ENCODE measurements around the gene DOCK8.
"Not testable (repeated sequence)": the region's sequence is repeated elsewhere in the genome, so short reads cannot be mapped to it uniquely, and the experiment has no call there.

- TF ChIP-seq CTCF, POLR2A (IDR thresholded peaks at IDR 0.05): not testable (repeated sequence)
These were observed 44.9 kb upstream of the DOCK8 start for GRCh38 chr9:169757-170156.

Data from uterus (tissue), 2 donors.